HUES48 (cell line): ENCODE results near the gene FSTL4.

ENCODE experiments used
- H3K27ac ChIP-seq: one replicate; pipeline ENCODE4 v1.7.0; 2013; ENCODE audit warnings: low read depth, low read length, inconsistent platforms
- H3K27me3 ChIP-seq: 2 replicates; pipeline ENCODE4 v1.6.1; 2013; ENCODE audit warnings: mild to moderate bottlenecking, low read length; ENCODE audit not compliant: control insufficient read depth, insufficient read depth
- H3K36me3 ChIP-seq: 2 replicates; pipeline ENCODE4 v1.6.1; 2013; ENCODE audit warnings: low read length; ENCODE audit not compliant: control insufficient read depth, insufficient read depth
- H3K4me1 ChIP-seq: 2 replicates; pipeline ENCODE4 v1.6.1; 2013; ENCODE audit warnings: mild to moderate bottlenecking, low read length; ENCODE audit not compliant: control insufficient read depth, insufficient read depth
- H3K4me3 ChIP-seq: 2 replicates; pipeline ENCODE4 v1.5.1; 2013; ENCODE audit warnings: mild to moderate bottlenecking, low read depth, low read length
- H3K9ac ChIP-seq: 2 replicates; pipeline ENCODE4 v1.6.1; 2013; ENCODE audit warnings: mild to moderate bottlenecking, low read depth, low read length, moderate library complexity
- H3K9me3 ChIP-seq: 2 replicates; pipeline ENCODE4 v1.6.1; 2013; ENCODE audit warnings: low read length; ENCODE audit not compliant: control insufficient read depth, insufficient read depth

The FSTL4 gene

DNA sequence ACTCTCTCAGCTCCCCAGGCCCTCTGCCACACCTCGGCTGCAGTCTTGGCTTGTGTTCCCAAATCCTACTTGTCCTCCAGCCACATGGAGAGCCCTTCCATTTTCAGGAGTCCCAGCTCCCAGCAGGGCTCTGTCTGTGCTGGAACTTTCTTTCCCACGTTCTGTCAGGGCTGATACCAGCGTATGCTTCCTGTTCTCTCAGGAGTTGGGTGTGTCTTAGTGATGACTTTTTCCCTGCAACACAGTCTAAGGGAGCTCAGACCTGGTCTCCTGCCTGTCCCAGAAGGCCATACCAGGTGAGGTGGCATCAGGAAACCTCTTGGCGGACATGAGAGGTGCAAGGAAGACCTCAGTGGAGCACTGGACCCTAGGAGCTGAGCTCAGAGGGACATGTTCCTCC, 334.0 kb downstream of the FSTL4 start:
- no peaks in the 10 kb centered on the region for H3K27me3 ChIP-seq
- H3K4me1 ChIP-seq: no peaks in the 10 kb centered on the region
- H3K36me3 ChIP-seq: no peaks in the 10 kb centered on the region
- no peak overlapping the region for H3K4me3 ChIP-seq
- H3K9ac ChIP-seq: no peak overlapping the region
- H3K27ac ChIP-seq: no peak overlapping the region
- H3K9me3 ChIP-seq: no peaks in the 10 kb centered on the region

DNA sequence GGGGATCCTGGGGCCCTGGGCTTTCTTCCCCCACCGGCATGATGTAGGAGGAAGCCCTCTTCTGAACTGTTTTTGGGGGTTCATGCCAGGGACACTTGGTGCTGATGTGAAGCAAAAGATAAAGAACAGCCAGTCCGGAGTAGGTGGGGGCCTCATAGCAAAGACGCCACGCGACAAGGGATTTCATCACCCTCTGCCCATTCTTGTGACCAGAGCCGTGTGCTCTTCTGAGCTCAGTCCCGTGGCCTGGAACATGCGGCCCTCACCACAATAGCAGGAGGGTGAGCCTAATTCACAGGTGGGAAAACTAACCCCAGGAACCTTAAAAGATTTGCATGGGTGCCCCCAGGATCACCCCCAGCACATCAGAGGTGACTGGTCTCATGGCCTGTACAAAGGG, 334.6 kb downstream of the FSTL4 start:
- Histone ChIP-seq H3K9me3 (no peaks in the 10 kb centered on the region), H3K4me1 (no peaks in the 10 kb centered on the region), H3K4me3 (no peak overlapping the region), H3K27me3 (no peaks in the 10 kb centered on the region), H3K36me3 (no peaks in the 10 kb centered on the region), H3K9ac (no peak overlapping the region), H3K27ac (no peak overlapping the region)

DNA sequence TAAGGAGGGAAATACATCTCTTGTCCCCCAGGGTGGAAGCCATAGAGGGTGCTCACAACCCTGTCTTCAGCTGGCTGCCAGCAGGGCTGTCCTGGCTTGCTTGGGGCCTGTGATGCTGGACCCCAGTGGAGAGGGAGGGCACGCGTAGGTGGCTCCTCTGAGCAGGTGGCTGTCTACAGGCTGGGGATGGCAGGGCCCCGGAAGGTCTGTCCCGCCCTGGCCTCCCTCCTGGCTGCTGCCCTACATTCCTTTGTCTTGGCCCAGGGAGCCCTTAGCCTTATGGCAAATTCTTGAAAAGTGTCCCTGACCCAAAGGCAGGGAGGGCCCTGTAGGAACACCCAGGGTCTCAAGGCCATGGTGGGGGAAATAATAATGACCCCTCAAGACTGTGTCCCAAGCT, 336.2 kb downstream of the FSTL4 start:
- H3K9ac ChIP-seq: no peak overlapping the region
- no peaks in the 10 kb centered on the region for H3K27me3 ChIP-seq
- no peaks in the 10 kb centered on the region for H3K9me3 ChIP-seq
- no peaks in the 10 kb centered on the region for H3K36me3 ChIP-seq
- no peak overlapping the region for H3K4me3 ChIP-seq
- H3K4me1 ChIP-seq: no peaks in the 10 kb centered on the region
- no peak overlapping the region for H3K27ac ChIP-seq

DNA sequence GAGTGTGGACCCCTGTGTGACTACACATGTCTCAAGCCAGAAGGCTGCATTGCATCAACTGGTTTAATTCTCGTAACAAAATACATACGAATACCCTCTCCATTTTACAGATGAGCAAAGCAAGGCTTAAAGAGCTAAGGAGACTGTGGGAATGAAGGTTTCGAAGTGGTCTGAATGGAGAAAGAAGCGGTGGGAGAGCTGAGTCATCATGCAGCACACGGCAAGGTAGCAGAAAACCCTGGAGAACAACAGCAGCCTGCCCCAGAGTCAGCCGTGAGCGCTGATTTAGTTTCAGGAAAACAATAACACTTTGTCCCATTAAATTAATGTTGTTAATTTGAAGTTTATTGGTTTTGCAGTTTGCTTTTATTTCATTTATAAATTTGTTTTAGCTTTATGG, 336.7 kb downstream of the FSTL4 start:
- Histone ChIP-seq H3K9me3 (no peaks in the 10 kb centered on the region), H3K4me3 (no peak overlapping the region), H3K27me3 (no peaks in the 10 kb centered on the region), H3K9ac (no peak overlapping the region), H3K36me3 (no peaks in the 10 kb centered on the region), H3K4me1 (no peaks in the 10 kb centered on the region), H3K27ac (no peak overlapping the region)

DNA sequence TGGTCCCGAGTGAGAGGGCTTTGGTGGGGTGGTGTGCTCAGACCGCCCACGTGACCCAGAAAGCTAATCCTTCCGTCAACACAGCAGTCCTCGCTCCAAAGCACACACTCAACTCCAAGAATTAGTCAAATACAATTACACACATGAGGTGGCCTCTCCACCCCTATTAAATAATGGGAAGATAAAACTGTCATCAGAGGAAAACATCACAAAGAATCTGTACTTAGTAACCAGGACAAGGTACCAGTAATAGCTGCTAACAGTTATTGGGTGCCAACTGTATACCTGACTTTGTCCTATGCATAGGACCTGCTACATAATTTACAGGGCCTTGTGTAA, 337.8 kb downstream of the FSTL4 start:
- Histone ChIP-seq H3K9ac (no peak overlapping the region), H3K9me3 (no peaks in the 10 kb centered on the region), H3K4me1 (no peaks in the 10 kb centered on the region), H3K4me3 (no peak overlapping the region), H3K36me3 (no peaks in the 10 kb centered on the region), H3K27ac (no peak overlapping the region), H3K27me3 (no peaks in the 10 kb centered on the region)

DNA sequence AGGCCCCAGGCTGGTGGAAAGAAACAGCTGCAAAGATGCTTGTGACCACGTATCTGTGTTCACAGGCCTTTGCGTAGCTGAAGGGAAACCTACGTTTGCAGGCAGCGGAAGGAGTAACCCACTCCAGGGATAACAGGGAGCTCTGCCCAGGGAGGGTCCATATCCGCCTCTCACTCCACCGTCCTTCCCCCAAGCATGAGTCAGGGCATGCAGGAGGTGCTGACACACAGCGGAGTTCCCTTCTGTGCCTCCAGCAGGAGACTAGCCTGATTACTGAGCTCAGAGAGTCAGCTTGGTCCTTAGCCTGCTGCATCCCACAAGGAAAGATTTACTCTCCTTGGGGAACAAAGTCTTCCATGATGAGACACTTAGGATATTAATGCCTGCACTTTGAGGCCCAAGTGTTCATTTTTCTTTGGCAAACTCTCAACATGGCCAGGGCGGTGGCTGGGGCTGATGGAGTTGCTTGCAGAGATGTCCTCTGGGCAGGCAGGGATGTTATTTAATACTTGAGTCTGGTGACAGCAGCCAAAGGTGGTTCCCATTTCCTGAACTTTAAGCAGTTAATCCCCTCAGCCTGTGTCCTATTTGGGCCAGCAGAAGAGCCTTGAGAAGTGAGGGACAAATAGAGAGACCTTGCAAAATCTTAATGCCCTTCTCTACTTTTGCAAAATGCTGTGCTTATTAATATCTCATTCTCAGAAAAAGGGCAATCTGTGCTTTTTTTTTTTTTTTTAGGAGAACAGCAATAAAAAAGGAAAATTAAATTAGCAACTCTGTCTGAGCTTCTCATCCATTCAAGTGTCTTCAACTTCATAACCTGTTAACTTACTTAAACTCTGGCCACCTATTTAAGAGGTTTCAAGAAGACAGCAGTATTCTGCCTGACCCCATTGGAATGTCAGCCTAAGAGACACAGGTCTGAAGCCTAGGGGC, 338.4 kb downstream of the FSTL4 start:
- no peak overlapping the region for H3K4me3 ChIP-seq
- H3K27me3 ChIP-seq: no peaks in the 10 kb centered on the region
- no peaks in the 10 kb centered on the region for H3K4me1 ChIP-seq
- no peak overlapping the region for H3K27ac ChIP-seq
- no peak overlapping the region for H3K9ac ChIP-seq
- H3K36me3 ChIP-seq: no peaks in the 10 kb centered on the region
- H3K9me3 ChIP-seq: no peaks in the 10 kb centered on the region

DNA sequence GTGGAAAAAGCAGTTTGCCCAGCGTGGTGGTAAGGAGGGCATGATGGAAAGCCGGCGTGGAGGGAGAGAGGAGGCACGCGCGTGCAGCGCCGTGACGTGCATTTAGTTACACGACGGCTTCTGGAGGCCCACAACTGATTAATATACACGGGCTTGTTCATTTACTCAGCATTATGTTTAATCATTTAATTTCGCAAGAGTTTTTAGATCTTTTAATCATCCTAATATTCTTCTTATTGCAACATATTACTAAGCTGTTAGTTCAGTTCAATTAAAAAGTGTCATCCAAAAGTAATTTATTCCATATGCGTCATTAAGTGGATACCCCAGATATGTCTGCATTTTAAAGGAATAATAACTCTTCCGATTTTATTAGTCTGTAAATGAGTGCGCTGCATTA, 340.0 kb downstream of the FSTL4 start:
- H3K27ac ChIP-seq: no peak overlapping the region
- H3K27me3 ChIP-seq: no peaks in the 10 kb centered on the region
- H3K4me1 ChIP-seq: no peaks in the 10 kb centered on the region
- H3K9ac ChIP-seq: no peak overlapping the region
- H3K9me3 ChIP-seq: no peaks in the 10 kb centered on the region
- H3K36me3 ChIP-seq: no peaks in the 10 kb centered on the region
- no peak overlapping the region for H3K4me3 ChIP-seq

DNA sequence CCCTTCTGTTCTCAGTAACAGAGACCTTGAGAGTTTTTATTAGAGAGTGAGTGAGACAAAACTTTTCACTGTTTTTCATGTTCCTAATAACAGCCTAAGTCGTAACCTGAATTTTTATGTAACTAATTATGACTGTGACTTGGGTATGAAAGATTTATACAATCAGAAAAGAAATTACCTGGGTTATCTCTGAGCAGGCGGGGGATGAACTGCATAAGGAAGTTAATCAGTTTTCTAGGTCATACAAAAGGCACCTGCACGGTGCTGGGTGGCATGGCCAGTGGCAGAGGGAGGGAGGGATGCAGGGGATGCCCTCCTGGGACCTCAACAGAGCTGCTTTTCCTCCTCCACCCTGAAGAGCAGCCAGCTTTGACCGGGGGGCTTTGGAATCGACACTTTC, 340.7 kb downstream of the FSTL4 start:
- H3K27me3 ChIP-seq: no peaks in the 10 kb centered on the region
- H3K9ac ChIP-seq: no peak overlapping the region
- H3K4me1 ChIP-seq: no peaks in the 10 kb centered on the region
- H3K9me3 ChIP-seq: no peaks in the 10 kb centered on the region
- H3K36me3 ChIP-seq: no peaks in the 10 kb centered on the region
- no peak overlapping the region for H3K4me3 ChIP-seq
- no peak overlapping the region for H3K27ac ChIP-seq

DNA sequence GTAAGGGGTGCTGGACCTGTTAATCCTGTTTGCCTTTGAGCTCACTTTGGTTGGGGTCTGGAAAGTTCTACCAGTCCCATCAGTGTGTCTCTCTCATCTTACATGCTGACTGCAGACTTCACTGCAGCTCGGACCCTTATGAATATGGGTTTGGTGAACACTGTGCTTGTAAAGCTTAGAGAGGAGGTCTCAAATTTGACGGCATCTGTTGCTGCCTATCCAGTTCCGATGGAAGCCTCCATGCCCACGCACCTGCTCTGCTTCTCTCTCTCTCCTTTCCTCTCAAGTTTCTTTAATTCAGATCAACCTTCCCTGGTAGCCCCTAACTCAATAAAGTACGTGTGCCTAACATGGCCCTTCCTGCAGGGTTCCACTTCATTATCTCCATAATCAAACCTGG, 342.6 kb downstream of the FSTL4 start:
- no peaks in the 10 kb centered on the region for H3K27me3 ChIP-seq
- no peaks in the 10 kb centered on the region for H3K4me1 ChIP-seq
- H3K27ac ChIP-seq: no peak overlapping the region
- no peak overlapping the region for H3K9ac ChIP-seq
- no peak overlapping the region for H3K4me3 ChIP-seq
- no peaks in the 10 kb centered on the region for H3K9me3 ChIP-seq
- no peaks in the 10 kb centered on the region for H3K36me3 ChIP-seq

DNA sequence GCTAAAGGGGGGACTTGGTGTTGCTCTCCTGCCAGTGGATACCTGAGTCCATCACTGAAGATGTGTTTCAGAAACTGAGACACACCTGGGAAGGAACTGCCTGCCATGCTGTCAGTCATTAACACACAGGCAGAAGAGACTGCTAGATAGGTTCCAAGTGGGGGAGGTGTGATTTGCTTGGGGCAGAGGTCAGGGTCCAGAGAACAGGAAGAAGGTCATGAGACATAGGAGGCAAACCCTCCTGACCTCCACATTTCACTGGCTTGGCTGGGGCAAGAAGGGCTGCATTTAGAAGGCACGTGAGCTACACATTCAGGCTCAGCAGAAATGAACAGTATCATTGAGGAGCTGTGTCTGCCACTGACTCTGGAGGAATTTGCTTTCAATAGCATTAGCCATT, 344.7 kb downstream of the FSTL4 start:
- Histone ChIP-seq H3K36me3 (no peaks in the 10 kb centered on the region), H3K4me1 (no peaks in the 10 kb centered on the region), H3K27me3 (no peaks in the 10 kb centered on the region), H3K27ac (no peak overlapping the region), H3K9me3 (no peaks in the 10 kb centered on the region), H3K9ac (no peak overlapping the region), H3K4me3 (no peak overlapping the region)

DNA sequence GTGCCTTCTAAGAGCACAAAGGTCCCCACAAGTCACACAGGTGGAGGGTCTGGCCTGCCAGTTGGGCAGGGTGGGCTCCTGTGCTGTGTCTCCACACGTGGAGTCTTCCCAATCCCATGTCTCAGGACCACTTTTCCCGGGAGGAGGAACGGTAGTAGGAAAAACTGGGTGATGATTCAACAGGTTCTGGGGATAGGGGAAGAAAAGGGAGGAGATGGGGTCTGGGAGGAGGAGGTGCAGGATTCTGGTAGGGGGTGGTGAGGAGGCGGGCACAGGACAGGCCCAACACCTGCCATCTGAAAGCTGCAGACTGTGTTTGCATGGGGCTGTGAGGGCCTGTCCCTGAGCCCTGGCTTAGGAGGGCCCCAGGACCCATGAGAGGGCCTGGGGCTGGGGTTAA, 345.4 kb downstream of the FSTL4 start:
- H3K27me3 ChIP-seq: no peaks in the 10 kb centered on the region
- no peaks in the 10 kb centered on the region for H3K36me3 ChIP-seq
- no peak overlapping the region for H3K4me3 ChIP-seq
- no peak overlapping the region for H3K9ac ChIP-seq
- H3K9me3 ChIP-seq: no peaks in the 10 kb centered on the region
- H3K27ac ChIP-seq: no peak overlapping the region
- no peaks in the 10 kb centered on the region for H3K4me1 ChIP-seq
